PC-9 (cell line): ENCODE data around the gene UTS2R. TPM values are rescaled to one million over a fixed set of nuclear protein-coding genes. Genes with fewer than 3 reads are reported as not detected.

Source experiments
- BruUV-seq: library from RNA; stranded (reverse); fragments of 400-500 nt; replicated peaks from 2 replicates; lab custom pipeline; 2021; lab: Mats Ljungman, UMichigan
- CTCF ChIA-PET: fragments of 300-600 bp; sonication (Branson Sonifier 250); formaldehyde crosslinking; loops from one replicate; lab custom pipeline; 2022; ENCODE audit warnings: antibody characterized with exemption; lab: Charles Lee
- POLR2A ChIA-PET: fragments of 300-600 bp; sonication (Branson Sonifier 250); formaldehyde crosslinking; loops from one replicate; lab custom pipeline; 2022; ENCODE audit warnings: antibody characterized with exemption; ENCODE audit not compliant: unreplicated experiment; lab: Charles Lee
- DNase-seq, 2 experiments: peaks; one replicate each; pipeline versions ENCODE4 v3.0.0 to v3.0.0-alpha.2; 2015 to 2022; ENCODE audit warnings: mixed read lengths in 1 of 2
- H2AFZ ChIP-seq: fragments of 200-600 bp; sonication (generic); 2 replicates; pipeline ENCODE4 v1.8.1; 2017; ENCODE audit warnings: antibody characterized with exemption
- H3F3A ChIP-seq: fragments of 200-600 bp; sonication (generic); 2 replicates; pipeline ENCODE4 v1.8.1; 2017; ENCODE audit warnings: antibody characterized with exemption, mild to moderate bottlenecking, low read depth; ENCODE audit not compliant: insufficient read depth
- H3K27ac ChIP-seq: fragments of 200-600 bp; sonication (generic); 2 replicates; pipeline ENCODE4 v1.6.1; 2016; ENCODE audit warnings: mixed run types
- H3K27me3 ChIP-seq: fragments of 200-600 bp; sonication (generic); 2 replicates; pipeline ENCODE4 v1.6.1; 2016; ENCODE audit warnings: low read depth, mixed run types; ENCODE audit not compliant: insufficient read depth
- H3K36me3 ChIP-seq: fragments of 200-600 bp; sonication (generic); 2 replicates; pipeline ENCODE4 v1.6.1; 2016; ENCODE audit warnings: low read depth, mixed run types
- H3K4me1 ChIP-seq: fragments of 200-600 bp; sonication (generic); replicated peaks from 2 replicates; pipeline ENCODE4 v1.6.1; 2016; ENCODE audit warnings: mixed run types; ENCODE audit not compliant: insufficient read depth
- H3K4me2 ChIP-seq: fragments of 200-600 bp; sonication (generic); 2 replicates; pipeline ENCODE4 v1.6.1; 2017; ENCODE audit warnings: mixed run types
- H3K4me3 ChIP-seq: fragments of 200-600 bp; sonication (generic); 2 replicates; pipeline ENCODE4 v1.6.1; 2016; ENCODE audit warnings: mixed run types
- H3K79me2 ChIP-seq: fragments of 200-600 bp; sonication (generic); 2 replicates; pipeline ENCODE4 v1.6.1; 2017; ENCODE audit warnings: low read depth, mixed run types
- H3K9me2 ChIP-seq: fragments of 200-600 bp; sonication (generic); 2 replicates; pipeline ENCODE4 v1.8.1; 2017; ENCODE audit warnings: mild to moderate bottlenecking; ENCODE audit not compliant: insufficient read depth
- H3K9me3 ChIP-seq: fragments of 200-600 bp; sonication (generic); 2 replicates; pipeline ENCODE4 v1.8.1; 2016; ENCODE audit warnings: low read depth; ENCODE audit not compliant: insufficient read depth
- H4K20me1 ChIP-seq: fragments of 200-600 bp; sonication (generic); 2 replicates; pipeline ENCODE4 v1.8.1; 2017; ENCODE audit not compliant: insufficient read depth
- CTCF ChIP-seq: fragments of 200-600 bp; sonication (generic); conservative IDR thresholded peaks from 2 replicates; pipeline ENCODE4 v1.6.1; 2017; ENCODE audit warnings: mixed run types, antibody characterized with exemption, mild to moderate bottlenecking, moderate library complexity
- EZH2 ChIP-seq: fragments of 200-600 bp; sonication (generic); IDR thresholded peaks from 2 replicates; pipeline ENCODE4 v1.8.0; 2017; ENCODE audit warnings: antibody characterized with exemption, low read depth
- intact Hi-C: fragments of 100-400 bp; cut with micrococcal nuclease; formaldehyde crosslinking; loops from one replicate; pipeline ENCODE4 v1.10.0; 2022; ENCODE audit not compliant: unreplicated experiment
- total RNA-seq: library from RNA; stranded (reverse); gene quantifications from 2 replicates; pipeline ENCODE4 v1.2.3, GENCODE V29; 2021

UTS2R gene
- total RNA-seq, 1 experiment from 2014 or later = not detected

- no peaks in the 10 kb centered on the region for H3K9me3 ChIP-seq
- no peak overlapping the region for H3K27ac ChIP-seq
- 0 out of 2 replicates have a peak, but pooled peaks cover 6% of the 10 kb centered on the region for H3K27me3 ChIP-seq
- no peak overlapping the region for H2AFZ ChIP-seq
- no peaks in the 10 kb centered on the region for H3K79me2 ChIP-seq
- POLR2A ChIA-PET = interaction anchor here (0.5 kb wide), 1 partner anchor 686 kb away, joined by 4 read pairs; the partner anchor contains the start of genes NPLOC4 and TSPAN10
- H4K20me1 ChIP-seq = no peaks in the 10 kb centered on the region
- DNase-seq = no peak
- intact Hi-C loops = no loop called here
- no peaks in the 10 kb centered on the region for H3K36me3 ChIP-seq
- no peaks in the 10 kb centered on the region for H3K4me1 ChIP-seq
- H3K4me2 ChIP-seq = no peak overlapping the region
- no peak for TF ChIP-seq CTCF
- TF ChIP-seq EZH2 = no peak
- CTCF ChIA-PET = interaction anchor here (0.6 kb wide), 1 partner anchor 152 kb away, joined by 5 read pairs; no protein-coding TSS in a partner anchor
- H3K4me3 ChIP-seq = no peak overlapping the region
- no peaks in the 10 kb centered on the region for H3K9me2 ChIP-seq
- no TSS peak for BruUV-seq
- no peaks in the 10 kb centered on the region for H3F3A ChIP-seq
Observed at GRCh38 chr17:82322526-82323453, 48.8 kb upstream of the UTS2R start.

- Histone ChIP-seq H3K36me3 (no peaks in the 10 kb centered on the region), H3K4me2 (no peak overlapping the region), H3F3A (no peaks in the 10 kb centered on the region), H3K27me3 (0 out of 2 replicates have a peak, but pooled peaks cover 6% of the 10 kb centered on the region), H3K9me2 (no peaks in the 10 kb centered on the region), H3K9me3 (no peaks in the 10 kb centered on the region), H3K79me2 (no peaks in the 10 kb centered on the region), H2AFZ (no peak overlapping the region), H3K4me1 (no peaks in the 10 kb centered on the region), H3K4me3 (no peak overlapping the region), H4K20me1 (no peaks in the 10 kb centered on the region), H3K27ac (no peak overlapping the region)
- intact Hi-C loops = no loop called here
- ChIA-PET POLR2A (interaction anchor here (0.5 kb wide), 1 partner anchor 17 kb away, joined by 5 read pairs; no protein-coding TSS in a partner anchor), CTCF (interaction anchor here (0.6 kb wide), 1 partner anchor 151 kb away, joined by 5 read pairs; no protein-coding TSS in a partner anchor)
- DNase-seq = no peak
- no TSS peak for BruUV-seq
- TF ChIP-seq EZH2 = no peak
- no peak for TF ChIP-seq CTCF
Observed at GRCh38 chr17:82323514-82324234, 47.9 kb upstream of the UTS2R start.

- Histone ChIP-seq H3K4me1 (no peaks in the 10 kb centered on the region), H3K4me2 (no peak overlapping the region), H3K27ac (no peak overlapping the region), H3K79me2 (no peaks in the 10 kb centered on the region), H3K9me2 (no peaks in the 10 kb centered on the region), H3K9me3 (no peaks in the 10 kb centered on the region), H3K36me3 (no peaks in the 10 kb centered on the region), H3K4me3 (no peak overlapping the region), H3F3A (no peaks in the 10 kb centered on the region), H3K27me3 (0 out of 2 replicates have a peak, but pooled peaks cover 6% of the 10 kb centered on the region), H2AFZ (no peak overlapping the region), H4K20me1 (no peaks in the 10 kb centered on the region)
- TF ChIP-seq CTCF (no peak), EZH2 (no peak)
- BruUV-seq = no TSS peak
- intact Hi-C loops = no loop called here
- ChIA-PET POLR2A (interaction anchor here (0.5 to 0.8 kb wide), 2 partner anchors 18 to 78 kb away, joined by 3 to 5 read pairs; no protein-coding TSS in a partner anchor), CTCF (no interaction called here)
- no peak for DNase-seq
Observed at GRCh38 chr17:82324566-82325285, 46.8 kb upstream of the UTS2R start.
